GM12801 (cell line): ENCODE data around the gene AKAP6.

Experiments used
- CTCF ChIP-seq: IDR thresholded peaks from one replicate; pipeline ENCODE4 v1.5.1; 2011; ENCODE audit warnings: control low read depth; ENCODE audit not compliant: insufficient read length; ENCODE audit errors: extremely low read depth

AKAP6 gene

GRCh38 chr14:32350020-32350419, 20.9 kb downstream of the AKAP6 start:
- no peak for TF ChIP-seq CTCF

GRCh38 chr14:32352631-32353030, 23.5 kb downstream of the AKAP6 start:
- no peak for TF ChIP-seq CTCF

DNA sequence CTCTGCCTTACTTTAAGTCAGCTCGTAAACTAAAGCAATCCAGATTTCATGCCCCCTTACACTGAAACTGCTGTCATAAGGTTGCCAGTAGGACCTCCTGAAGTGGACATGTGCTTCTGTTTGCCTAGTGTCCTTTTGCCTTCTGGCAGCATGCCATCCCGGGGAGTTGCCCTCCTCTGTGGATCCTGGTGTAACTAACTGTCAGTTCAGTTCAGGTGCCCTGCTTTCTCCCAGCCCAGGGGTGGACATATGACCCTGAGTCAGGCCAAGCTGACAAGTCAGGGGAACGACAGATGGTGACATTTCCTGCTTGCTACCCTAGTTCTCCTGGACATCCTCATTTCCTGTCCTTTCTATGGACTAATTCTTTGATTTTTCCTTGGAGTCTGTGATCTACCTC, 25.6 kb downstream of the AKAP6 start:
- TF ChIP-seq CTCF = no peak

GRCh38 chr14:32358781-32359180, 29.7 kb downstream of the AKAP6 start:
- TF ChIP-seq CTCF = no peak

GRCh38 chr14:32361674-32362073, 32.6 kb downstream of the AKAP6 start:
- TF ChIP-seq CTCF = no peak

DNA sequence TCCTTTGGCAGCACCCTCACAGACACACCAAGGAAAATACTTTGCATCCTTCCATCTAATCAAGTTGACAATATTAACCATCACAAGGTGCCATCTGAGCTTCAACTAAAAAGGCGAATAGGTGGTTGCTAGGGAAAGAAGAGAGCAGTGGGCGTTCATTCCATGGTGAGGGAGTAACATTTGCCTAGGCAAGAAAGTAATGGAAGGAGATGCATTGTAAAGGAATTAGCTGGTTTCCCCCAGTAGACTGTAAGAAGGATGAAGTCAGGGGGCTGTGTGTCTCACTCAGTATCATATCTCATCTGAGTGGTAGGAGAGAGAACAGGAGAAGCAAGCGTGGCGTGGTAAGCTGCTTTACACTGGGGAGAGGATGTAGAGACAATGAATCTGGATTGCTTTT, 34.7 kb downstream of the AKAP6 start:
- TF ChIP-seq CTCF = no peak

- no peak for TF ChIP-seq CTCF
These were observed 35.8 kb downstream of the AKAP6 start for GRCh38 chr14:32364941-32365340.
